ENCODE results near the gene FGF11. TPM values are rescaled to one million over a fixed set of nuclear protein-coding genes. Genes with fewer than 3 reads are reported as not detected.

FGF11 gene
- total and polyA plus RNA-seq, 11 donors, result 1.6 to 9.6 (median 7.8) TPM

- DNase-seq, result no peak
- no peak for ATAC-seq
- no peak for TF ChIP-seq POLR2A (IDR thresholded peaks at IDR 0.05)
- TF ChIP-seq CTCF (IDR thresholded peaks at IDR 0.05), result no peak
Observed at GRCh38 chr17:7406235-7406825, 33.0 kb upstream of the FGF11 start.

GRCh38 chr17:7407082-7407481 lies 32.2 kb upstream of the FGF11 start:
- no peak for ATAC-seq
- H3K9me3 ChIP-seq, result no peaks in the 10 kb centered on the region
- intact Hi-C loops (cut with DNase I), result loop anchor here in 1 of 10 donors (2.0 kb wide), 1 partner anchor 28 kb away; the partner anchor contains the start of gene TMEM102
- 85 to 90% (median 87%) methylated on average over 13 of the region's 13 CpGs for WGBS, 4 donors
- H3K4me1 ChIP-seq, result peaks cover 5 to 30% (median 15%) of the 10 kb centered on the region in 12 donors
- peaks cover 0 to 16% (median 0%) of the 10 kb centered on the region in 9 donors for H3K36me3 ChIP-seq
- H3K27me3 ChIP-seq, result peaks cover 0 to 5% (median 0%) of the 10 kb centered on the region in 9 donors
- no peak for DNase-seq
- H3K4me3 ChIP-seq, result no peak overlapping the region
- TF ChIP-seq CTCF (IDR thresholded peaks at IDR 0.05) (no peak), POLR2A (IDR thresholded peaks at IDR 0.05) (no peak)
- no peak overlapping the region for H3K27ac ChIP-seq

More at GRCh38 chr17:7406235-7406825, 33.0 kb upstream of the FGF11 start:
- Histone ChIP-seq H3K27me3 (peaks cover 0 to 5% (median 0%) of the 10 kb centered on the region in 9 donors), H3K4me3 (peak overlapping the region in 1 of 12 donors; percentile 72), H3K27ac (peak overlapping the region in 2 of 12 donors; percentile 91 to 92), H3K36me3 (peaks cover 0 to 16% (median 0%) of the 10 kb centered on the region in 9 donors), H3K9me3 (no peaks in the 10 kb centered on the region), H3K4me1 (peaks cover 5 to 34% (median 17%) of the 10 kb centered on the region in 12 donors)
- intact Hi-C loops (cut with DNase I), result loop anchor here in 1 of 10 donors (2.0 kb wide), 1 partner anchor 28 kb away; the partner anchor contains the start of gene TMEM102
- 60 to 72% (median 64%) methylated on average over 10 to 12 of the region's 12 CpGs for WGBS, 4 donors

GRCh38 chr17:7407485-7408251 lies 31.6 kb upstream of the FGF11 start, which contains the start of gene NLGN2:
NLGN2 (plus strand) TSS chr17:7407845; CDS start chr17:7408256, 411 bp downstream.
- WGBS, 4 donors, result 51 to 63% (median 58%) methylated on average over 11 to 12 of the region's 12 CpGs

More at GRCh38 chr17:7407485-7408251, 31.6 kb upstream of the FGF11 start, which contains the start of gene NLGN2:
- no peak for ATAC-seq
- H3K4me3 ChIP-seq, result no peak within 1 kb of the TSS
- H3K36me3 ChIP-seq, result peaks cover 0 to 16% (median 0%) of the 10 kb centered on the region in 9 donors
- TF ChIP-seq CTCF (IDR thresholded peaks at IDR 0.05), result no peak
- no peak for TF ChIP-seq POLR2A (IDR thresholded peaks at IDR 0.05)
- H3K4me1 ChIP-seq, result peaks cover 4 to 24% (median 10%) of the 10 kb centered on the region in 12 donors
- peaks cover 0 to 5% (median 0%) of the 10 kb centered on the region in 9 donors for H3K27me3 ChIP-seq
- H3K9me3 ChIP-seq, result no peaks in the 10 kb centered on the region
- no peak for DNase-seq
- H3K27ac ChIP-seq, result no peak within 1 kb of the TSS
- intact Hi-C loops (cut with DNase I), result loop anchor here in 1 of 10 donors (2.0 kb wide), 1 partner anchor 27 kb away; the partner anchor contains the start of gene TMEM102

Measured in heart left ventricle (tissue), 16 donors.